Right lobe of liver (tissue), 6 donors: ENCODE measurements around the gene ANKRD31. TPM values are rescaled to one million over a fixed set of nuclear protein-coding genes. Genes with fewer than 3 reads are reported as not detected.

Experiments
- ATAC-seq, 4 donors: fragments of 200-7000 bp; cut with Tn5 transposase; one replicate each; pipeline ENCODE4 v1.9.1; 2020; ENCODE audit warnings: mild to moderate bottlenecking in 4 of 4, moderate library complexity in 4 of 4
- DNase-seq, 3 donors: peaks; one replicate each; pipeline ENCODE4 v3.0.0-alpha.2; 2020
- H3K27ac ChIP-seq, 3 donors: fragments of 200-600 bp; one replicate each; pipeline ENCODE4 v1.8.0; 2022
- H3K27me3 ChIP-seq, 2 donors: fragments of 200-600 bp; one replicate each; pipeline ENCODE4 v1.8.0; 2022
- H3K36me3 ChIP-seq, 4 donors: fragments of 200-600 bp; sonication (generic) in 1 of 4; one replicate each; pipeline versions ENCODE4 v1.5.1 to v1.8.0; 2017 to 2022; ENCODE audit warnings: control low read depth in 1 of 4
- H3K4me1 ChIP-seq, 4 donors: fragments of 200-600 bp; sonication (generic) in 1 of 4; one replicate each; pipeline versions ENCODE4 v1.5.1 to v1.8.0; 2017 to 2022; ENCODE audit warnings: control low read depth in 1 of 4
- H3K4me3 ChIP-seq, 3 donors: fragments of 200-600 bp; one replicate each; pipeline ENCODE4 v1.8.0; 2022
- H3K9me3 ChIP-seq, 4 donors: fragments of 200-600 bp; sonication (generic) in 1 of 4; one replicate each; pipeline versions ENCODE4 v1.5.1 to v1.8.0; 2017 to 2022; ENCODE audit warnings: control low read depth in 1 of 4
- POLR2A ChIP-seq: fragments of 450-650 bp; IDR thresholded peaks from one replicate; pipeline ENCODE4 v1.6.1; 2017; ENCODE audit warnings: antibody characterized with exemption, mild to moderate bottlenecking
- WGBS: methylation state at CpG from one replicate; pipeline ENCODE4 v1.1.6; 2018; ENCODE audit warnings: low coverage, low lambda C conversion rate; ENCODE audit not compliant: insufficient coverage; ENCODE audit errors: missing lambda C conversion rate; 5-methylcytosine and 5-hydroxymethylcytosine counted together
- intact Hi-C, 2 donors: fragments of 100-400 bp; cut with DNase I; formaldehyde crosslinking; loops; one replicate each; pipeline versions ENCODE4 v1.11.2 to v1.14.1; 2022
- total RNA-seq, 6 experiments: library from RNA; depleted of rRNA in 2 of 6; stranded (reverse); fragments of >200 nt in 2 of 6; fragmentation: NEBNext Ultra II Directional in 3 of 6; extraction: Animal tissue kit (Norgen Biotek cat#: 25700) in 3 of 6; gene quantifications; one replicate each; pipeline versions ENCODE4 v1.1.0 to v1.2.4, GENCODE V29; 2016 to 2023
- TF ChIP-seq, protein P1 (sequence below), 4 donors: fragments of 200-600 bp in 3 of 4; fragments of 450-650 bp in 1 of 4; IDR thresholded peaks; one replicate each; pipeline versions ENCODE4 v1.5.1 to v1.8.0; 2016 to 2022; ENCODE audit warnings: antibody characterized with exemption in 4 of 4, mild to moderate bottlenecking in 2 of 4
- donor health status: DM: no; HTN: yes; CAD: no.
- donor health status: DM: no; HTN: no; CAD: no.
- donor health status: DM: no; HTN: no; CAD: no.
- donor health status: DM: no; HTN: yes; CAD: no.
- donor health status: DM: no; HTN: yes; CAD: no.

The ANKRD31 gene
- total RNA-seq, 6 experiments from 2014 or later, result 0.02 to 0.15 (median 0.12) TPM; not detected in 1

DNA sequence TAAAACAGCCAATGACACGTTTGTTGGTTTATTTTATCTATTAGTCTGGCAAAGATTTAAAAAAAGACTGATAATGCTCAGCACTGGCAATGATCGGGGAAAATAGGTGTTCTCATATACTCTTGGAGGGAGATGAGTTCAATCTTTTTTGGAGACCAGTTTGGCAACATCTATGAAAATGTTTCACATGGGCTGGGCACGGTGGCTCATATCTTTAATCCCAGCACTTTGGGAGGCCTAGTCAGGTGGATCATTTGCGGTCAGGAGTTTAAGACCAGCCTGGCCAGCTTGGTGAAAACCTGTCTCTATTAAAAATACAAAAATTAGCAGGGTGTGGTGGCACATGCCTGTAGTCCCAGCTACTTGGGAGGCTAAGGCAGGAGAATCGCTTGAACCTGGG, 6.8 kb upstream of the ANKRD31 start:
- ATAC-seq, result no peak
- 65% methylated on average over 3 of the region's 5 CpGs for WGBS
- Histone ChIP-seq H3K36me3 (no peaks in the 10 kb centered on the region), H3K4me3 (no peak overlapping the region), H3K27me3 (no peaks in the 10 kb centered on the region), H3K9me3 (no peaks in the 10 kb centered on the region), H3K27ac (no peak overlapping the region), H3K4me1 (no peaks in the 10 kb centered on the region)
- intact Hi-C loops, result no loop called here
- DNase-seq, result no peak
- TF ChIP-seq, protein P1, sequence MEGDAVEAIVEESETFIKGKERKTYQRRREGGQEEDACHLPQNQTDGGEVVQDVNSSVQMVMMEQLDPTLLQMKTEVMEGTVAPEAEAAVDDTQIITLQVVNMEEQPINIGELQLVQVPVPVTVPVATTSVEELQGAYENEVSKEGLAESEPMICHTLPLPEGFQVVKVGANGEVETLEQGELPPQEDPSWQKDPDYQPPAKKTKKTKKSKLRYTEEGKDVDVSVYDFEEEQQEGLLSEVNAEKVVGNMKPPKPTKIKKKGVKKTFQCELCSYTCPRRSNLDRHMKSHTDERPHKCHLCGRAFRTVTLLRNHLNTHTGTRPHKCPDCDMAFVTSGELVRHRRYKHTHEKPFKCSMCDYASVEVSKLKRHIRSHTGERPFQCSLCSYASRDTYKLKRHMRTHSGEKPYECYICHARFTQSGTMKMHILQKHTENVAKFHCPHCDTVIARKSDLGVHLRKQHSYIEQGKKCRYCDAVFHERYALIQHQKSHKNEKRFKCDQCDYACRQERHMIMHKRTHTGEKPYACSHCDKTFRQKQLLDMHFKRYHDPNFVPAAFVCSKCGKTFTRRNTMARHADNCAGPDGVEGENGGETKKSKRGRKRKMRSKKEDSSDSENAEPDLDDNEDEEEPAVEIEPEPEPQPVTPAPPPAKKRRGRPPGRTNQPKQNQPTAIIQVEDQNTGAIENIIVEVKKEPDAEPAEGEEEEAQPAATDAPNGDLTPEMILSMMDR (IDR thresholded peaks at IDR 0.05), result no peak
- no peak for TF ChIP-seq POLR2A

DNA sequence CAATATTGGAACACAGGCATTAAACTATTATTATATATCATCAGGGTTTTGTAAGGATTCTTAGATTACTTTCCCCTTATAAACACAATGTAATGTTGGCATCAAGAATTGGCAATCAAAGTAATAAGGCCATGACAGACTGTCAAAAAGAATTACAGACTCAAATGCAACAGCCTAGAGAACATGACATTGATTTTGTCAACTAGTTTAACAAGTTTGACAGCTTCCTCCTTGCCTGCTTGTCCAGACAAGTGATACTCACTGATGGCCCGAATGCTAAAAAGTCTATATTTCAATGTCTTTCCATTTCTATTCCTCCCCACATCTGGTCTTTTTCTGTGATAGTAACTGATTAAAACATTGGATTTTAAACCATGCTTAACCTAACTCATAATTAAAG, 6.4 kb upstream of the ANKRD31 start:
- WGBS, result 53% methylated on average over 1 of the region's 1 CpG
- ATAC-seq (no peak), DNase-seq (no peak)
- Histone ChIP-seq H3K36me3 (no peaks in the 10 kb centered on the region), H3K9me3 (no peaks in the 10 kb centered on the region), H3K27me3 (no peaks in the 10 kb centered on the region), H3K27ac (no peak overlapping the region), H3K4me1 (no peaks in the 10 kb centered on the region), H3K4me3 (no peak overlapping the region)
- intact Hi-C loops, result no loop called here
- TF ChIP-seq POLR2A, result no peak
- TF ChIP-seq, protein P1 (IDR thresholded peaks at IDR 0.05), result no peak

DNA sequence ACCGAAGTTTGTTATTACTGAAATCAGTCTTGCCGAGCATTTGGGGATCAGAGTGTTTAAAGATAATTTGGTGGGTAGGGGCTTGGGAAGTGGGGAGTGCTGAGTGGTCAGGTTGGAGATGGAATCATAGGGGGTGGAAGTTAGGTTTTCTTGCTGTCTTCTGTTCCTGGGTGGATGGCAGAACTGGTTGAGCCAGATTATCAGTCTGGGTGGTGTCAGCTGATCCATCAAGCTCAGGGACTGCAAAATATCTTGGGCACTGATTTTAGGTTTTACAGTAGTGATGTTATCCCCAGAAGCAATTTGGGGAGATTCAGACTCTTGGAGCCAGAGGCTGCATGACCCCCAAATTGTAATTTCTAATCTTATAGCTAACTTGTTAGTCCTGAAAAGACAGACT, 5.4 kb upstream of the ANKRD31 start:
- H3K36me3 ChIP-seq, result no peaks in the 10 kb centered on the region
- 81% methylated on average over 2 of the region's 2 CpGs for WGBS
- H3K9me3 ChIP-seq, result no peaks in the 10 kb centered on the region
- intact Hi-C loops, result no loop called here
- H3K4me1 ChIP-seq, result peaks cover 0 to 5% (median 0%) of the 10 kb centered on the region in 4 donors
- TF ChIP-seq, protein P1 (IDR thresholded peaks at IDR 0.05), result no peak
- no peak for ATAC-seq
- no peak overlapping the region for H3K4me3 ChIP-seq
- no peak overlapping the region for H3K27ac ChIP-seq
- no peaks in the 10 kb centered on the region for H3K27me3 ChIP-seq
- DNase-seq, result no peak

DNA sequence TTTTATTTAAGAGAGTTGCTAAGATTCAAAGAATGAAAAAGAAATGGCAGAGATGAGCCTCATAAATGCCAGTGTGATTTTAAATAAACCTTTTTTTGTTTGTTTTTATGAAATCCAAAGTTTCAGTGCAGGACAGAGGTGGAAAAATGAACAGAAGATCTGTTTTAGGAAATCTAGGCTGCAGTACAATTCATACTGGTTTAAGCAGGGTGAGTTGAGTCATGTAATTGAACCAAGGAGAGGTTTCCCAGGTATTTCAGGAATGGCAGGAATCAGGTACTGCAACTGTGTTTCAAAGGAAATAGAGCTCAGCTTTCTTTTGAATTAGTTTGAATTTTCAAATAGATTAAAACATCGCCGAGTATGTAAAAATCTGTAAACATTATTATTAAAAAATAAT, 3.0 kb upstream of the ANKRD31 start:
- TF ChIP-seq, protein P1 (IDR thresholded peaks at IDR 0.05), result no peak
- TF ChIP-seq POLR2A, result no peak
- Histone ChIP-seq H3K4me1 (peaks cover 0 to 10% (median 0%) of the 10 kb centered on the region in 4 donors), H3K9me3 (no peaks in the 10 kb centered on the region), H3K27me3 (no peaks in the 10 kb centered on the region), H3K27ac (no peak overlapping the region), H3K4me3 (no peak overlapping the region), H3K36me3 (no peaks in the 10 kb centered on the region)
- ATAC-seq (no peak), DNase-seq (no peak)
- intact Hi-C loops, result no loop called here
- WGBS, result 93% methylated on average over 2 of the region's 2 CpGs

DNA sequence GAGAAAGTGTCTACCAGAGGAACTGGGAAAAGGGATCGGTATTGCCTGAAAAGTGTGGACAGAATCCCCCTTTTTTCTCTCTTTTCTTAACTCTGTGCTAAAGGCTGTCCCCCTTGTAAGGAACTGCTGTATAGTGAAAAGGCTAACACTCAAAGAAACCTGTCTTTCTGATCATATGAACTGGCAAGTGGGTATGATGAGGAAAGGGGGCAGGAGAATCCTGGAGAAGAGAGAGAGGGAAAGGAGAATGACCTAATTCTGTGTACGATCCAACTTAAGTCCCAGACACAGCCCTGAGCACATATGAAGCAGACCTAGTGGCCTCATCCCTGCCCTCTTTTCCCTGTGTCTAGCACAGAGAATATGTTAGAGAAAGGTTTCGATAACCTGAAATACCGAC, 967 bp downstream of the ANKRD31 start:
- H3K36me3 ChIP-seq, result no peaks in the 10 kb centered on the region
- H3K27ac ChIP-seq, result no peak overlapping the region
- H3K4me3 ChIP-seq, result no peak overlapping the region
- ATAC-seq, result no peak
- H3K27me3 ChIP-seq, result no peaks in the 10 kb centered on the region
- H3K9me3 ChIP-seq, result no peaks in the 10 kb centered on the region
- peaks cover 0 to 10% (median 0%) of the 10 kb centered on the region in 4 donors for H3K4me1 ChIP-seq
- 89% methylated on average over 4 of the region's 4 CpGs for WGBS
- no peak for TF ChIP-seq POLR2A
- TF ChIP-seq, protein P1 (IDR thresholded peaks at IDR 0.05), result no peak
- intact Hi-C loops, result no loop called here
- DNase-seq, result no peak
